Keratinocyte (primary cell): ENCODE data around the gene SRRD. TPM values are rescaled to one million over a fixed set of nuclear protein-coding genes. Genes with fewer than 3 reads are reported as not detected.

Source experiments
- DNase-seq: peaks from one replicate; pipeline ENCODE4 v3.0.0-alpha.2; 2011; ENCODE audit warnings: low read depth, missing footprints, low spot score
- FAIRE-seq: peaks from 2 replicates; lab custom pipeline; 2011; peaks lifted over from hg19 to GRCh38; lab: Jason Lieb, UNC
- H2AFZ ChIP-seq: 2 replicates; pipeline ENCODE4 v1.6.0; 2012; ENCODE audit warnings: low read length, control low read depth, inconsistent platforms; ENCODE audit not compliant: control insufficient read depth
- H3K27ac ChIP-seq: 2 replicates; pipeline ENCODE4 v1.5.1; 2011; ENCODE audit warnings: low read length; ENCODE audit not compliant: control insufficient read depth, insufficient read depth
- H3K27me3 ChIP-seq: 3 replicates; pipeline ENCODE4 v1.6.0; 2011; ENCODE audit warnings: low read length; ENCODE audit not compliant: control insufficient read depth, insufficient read depth; ENCODE audit errors: extremely low read depth
- H3K36me3 ChIP-seq, 2 experiments: 2 replicates in 1 of 2; 3 replicates in 1 of 2; pipeline ENCODE4 v1.5.1; 2011; ENCODE audit warnings: low read length in 2 of 2, mild to moderate bottlenecking in 1 of 2; ENCODE audit not compliant: control insufficient read depth in 2 of 2, insufficient read depth in 2 of 2; ENCODE audit errors: extremely low read depth in 1 of 2
- H3K4me1 ChIP-seq: 3 replicates; pipeline ENCODE4 v1.5.1; 2011; ENCODE audit warnings: low read length; ENCODE audit not compliant: control insufficient read depth, insufficient read depth; ENCODE audit errors: extremely low read depth
- H3K4me2 ChIP-seq: 3 replicates; pipeline ENCODE4 v1.6.0; 2011; ENCODE audit warnings: low read depth, low read length; ENCODE audit not compliant: control insufficient read depth, insufficient read depth; ENCODE audit errors: extremely low read depth
- H3K4me3 ChIP-seq, 3 experiments: fragments of 200-600 bp in 1 of 3; sonication (generic) in 1 of 3; 2 replicates in 2 of 3; 3 replicates in 1 of 3; pipeline ENCODE4 v1.5.1; 2011 to 2016; ENCODE audit warnings: low read length in 3 of 3, mild to moderate bottlenecking in 3 of 3, control low read depth in 2 of 3, inconsistent platforms in 1 of 3, low read depth in 1 of 3, mixed read lengths in 1 of 3, mixed run types in 1 of 3, moderate library complexity in 1 of 3; ENCODE audit not compliant: control insufficient read depth in 2 of 3, insufficient read depth in 2 of 3; ENCODE audit errors: extremely low read depth in 1 of 3
- H3K79me2 ChIP-seq: 2 replicates; pipeline ENCODE4 v1.6.0; 2012; ENCODE audit warnings: low read length; ENCODE audit not compliant: control insufficient read depth, insufficient read depth
- H3K9ac ChIP-seq: 3 replicates; pipeline ENCODE4 v1.6.0; 2011; ENCODE audit warnings: low read length; ENCODE audit not compliant: control insufficient read depth, insufficient read depth; ENCODE audit errors: extremely low read depth
- H3K9me1 ChIP-seq: 3 replicates; pipeline ENCODE4 v1.6.0; 2011; ENCODE audit warnings: low read length; ENCODE audit not compliant: control insufficient read depth, insufficient read depth; ENCODE audit errors: extremely low read depth
- H3K9me3 ChIP-seq: 2 replicates; pipeline ENCODE4 v1.5.1; 2012; ENCODE audit warnings: low read depth, low read length; ENCODE audit not compliant: control insufficient read depth
- H4K20me1 ChIP-seq: 3 replicates; pipeline ENCODE4 v1.6.0; 2011; ENCODE audit warnings: low read length; ENCODE audit not compliant: control insufficient read depth, insufficient read depth; ENCODE audit errors: extremely low read depth
- CTCF ChIP-seq, 3 experiments: IDR thresholded peaks in 1 of 3; conservative IDR thresholded peaks in 1 of 3; optimal IDR thresholded peaks in 1 of 3; 2 replicates in 2 of 3; 3 replicates in 1 of 3; pipeline versions ENCODE3 to v1.5.1; 2011; ENCODE audit warnings: low read length in 3 of 3, mild to moderate bottlenecking in 3 of 3, moderate library complexity in 2 of 3, control low read depth in 1 of 3, inconsistent platforms in 1 of 3; ENCODE audit not compliant: insufficient read depth in 2 of 3; ENCODE audit errors: extremely low read depth in 1 of 3
- EZH2 ChIP-seq: IDR thresholded peaks from one replicate; pipeline ENCODE4 v1.6.1; 2012; ENCODE audit warnings: inconsistent platforms, mild to moderate bottlenecking, low read length, moderate library complexity
- dilution Hi-C: fragments of 300-500 bp; cut with MboI; formaldehyde crosslinking; loops from one replicate; pipeline ENCODE4 v1.7.0; 2020; ENCODE audit warnings: low sequenced_read_pairs; ENCODE audit not compliant: extremely low pct_ligation_motif_present
- polyA plus RNA-seq, 5 experiments: library from polyadenylated mRNA; depleted of rRNA in 3 of 5; stranded (reverse) in 3 of 5; stranded (forward) in 1 of 5; unstranded in 1 of 5; fragments of >200 nt; gene quantifications; 1 replicate in 1 of 5; 2 replicates in 3 of 5; 3 replicates in 1 of 5; pipeline versions ENCODE4 v1.2.1 to v1.2.3, GENCODE V29; 2011 to 2012; ENCODE audit warnings: missing spikeins in 2 of 5, low read depth in 1 of 5, low replicate concordance in 1 of 5

Gene SRRD
- polyA plus RNA-seq, 1 donor (not counting 4 experiments of a cell fraction or from before 2014, with no cell fraction given): 45.0 TPM

- H3K9me1 ChIP-seq: no peaks in the 10 kb centered on the region
- H3K79me2 ChIP-seq: peaks cover 26% of the 10 kb centered on the region
- no peak for FAIRE-seq
- H3K27me3 ChIP-seq: no peaks in the 10 kb centered on the region
- H2AFZ ChIP-seq: no peak overlapping the region
- no peak overlapping the region for H3K4me2 ChIP-seq
- TF ChIP-seq CTCF (optimal IDR thresholded peaks at IDR 0.05 in 1 of 3, IDR thresholded peaks at IDR 0.05 in 1 of 3, conservative IDR thresholded peaks at IDR 0.05 in 1 of 3; ENCODE audit: extremely low read depth in 1 of 3, insufficient read depth in 2 of 3, low read length in 3 of 3) (no peak), EZH2 (no peak)
- no peaks in the 10 kb centered on the region for H4K20me1 ChIP-seq
- no peaks in the 10 kb centered on the region for H3K36me3 ChIP-seq
- no peaks in the 10 kb centered on the region for H3K9me3 ChIP-seq
- H3K4me3 ChIP-seq: no peak overlapping the region
- no peak for DNase-seq
- no peak overlapping the region for H3K27ac ChIP-seq
- H3K4me1 ChIP-seq: peaks cover 20% of the 10 kb centered on the region
- dilution Hi-C loops: no loop called here
- H3K9ac ChIP-seq: no peak overlapping the region
These were observed 32.3 kb downstream of the SRRD start for GRCh38 chr22:26515931-26516330.

- dilution Hi-C loops: no loop called here
- no peak overlapping the region for H2AFZ ChIP-seq
- H3K36me3 ChIP-seq: no peaks in the 10 kb centered on the region
- no peak overlapping the region for H3K9ac ChIP-seq
- H3K9me1 ChIP-seq: no peaks in the 10 kb centered on the region
- no peak for FAIRE-seq
- H3K27me3 ChIP-seq: no peaks in the 10 kb centered on the region
- no peak for TF ChIP-seq CTCF (optimal IDR thresholded peaks at IDR 0.05 in 1 of 3, IDR thresholded peaks at IDR 0.05 in 1 of 3, conservative IDR thresholded peaks at IDR 0.05 in 1 of 3; ENCODE audit: extremely low read depth in 1 of 3, insufficient read depth in 2 of 3, low read length in 3 of 3)
- TF ChIP-seq EZH2: no peak
- no peak overlapping the region for H3K4me2 ChIP-seq
- H3K4me3 ChIP-seq: no peak overlapping the region
- no peak for DNase-seq
- no peak overlapping the region for H3K27ac ChIP-seq
- peaks cover 16% of the 10 kb centered on the region for H3K4me1 ChIP-seq
- no peaks in the 10 kb centered on the region for H4K20me1 ChIP-seq
- peaks cover 21% of the 10 kb centered on the region for H3K79me2 ChIP-seq
- no peaks in the 10 kb centered on the region for H3K9me3 ChIP-seq
These were observed 32.8 kb downstream of the SRRD start for GRCh38 chr22:26516503-26516902.
